Heart right ventricle (tissue), 16 donors: ENCODE measurements around the gene ROMO1. TPM values are rescaled to one million over a fixed set of nuclear protein-coding genes. Genes with fewer than 3 reads are reported as not detected.
"Not testable (repeated sequence)": the region's sequence is repeated elsewhere in the genome, so short reads cannot be mapped to it uniquely, and the experiment has no call there.

Experiments
- ATAC-seq, 8 donors: fragments of 200-7000 bp; cut with Tn5 transposase; one replicate each; pipeline ENCODE4 v1.9.1; 2020; ENCODE audit warnings: mild to moderate bottlenecking in 8 of 8, moderate library complexity in 8 of 8, moderate number of reproducible peaks in 1 of 8
- DNase-seq, 2 donors: peaks; one replicate each; pipeline ENCODE4 v3.0.0-alpha.2; 2020
- H3K27ac ChIP-seq, 10 donors: fragments of 200-600 bp; sonication (generic) in 2 of 10; one replicate each; pipeline versions ENCODE4 v1.5.0 to v1.8.0; 2020 to 2022; ENCODE audit warnings: mild to moderate bottlenecking in 3 of 10
- H3K27me3 ChIP-seq, 7 donors: fragments of 200-600 bp; one replicate each; pipeline ENCODE4 v1.8.0; 2021 to 2022; ENCODE audit warnings: mild to moderate bottlenecking in 2 of 7
- H3K36me3 ChIP-seq, 9 donors: fragments of 200-600 bp; sonication (generic) in 1 of 9; one replicate each; pipeline versions ENCODE4 v1.5.0 to v1.8.0; 2020 to 2022; ENCODE audit warnings: mild to moderate bottlenecking in 2 of 9
- H3K4me1 ChIP-seq, 9 donors: fragments of 200-600 bp; sonication (generic) in 1 of 9; one replicate each; pipeline versions ENCODE4 v1.5.0 to v1.8.0; 2020 to 2022; ENCODE audit warnings: mild to moderate bottlenecking in 4 of 9
- H3K4me3 ChIP-seq, 10 donors: fragments of 200-600 bp; sonication (generic) in 2 of 10; one replicate each; pipeline versions ENCODE4 v1.5.0 to v1.8.0; 2020 to 2022; ENCODE audit warnings: mild to moderate bottlenecking in 7 of 10, moderate library complexity in 2 of 10
- H3K9me3 ChIP-seq, 11 donors: fragments of 200-600 bp in 10 of 11; sonication (generic) in 2 of 11; one replicate each; pipeline versions ENCODE4 v1.5.0 to v1.8.0; 2013 to 2022; ENCODE audit warnings: mild to moderate bottlenecking in 2 of 11, control low read depth in 1 of 11, moderate library complexity in 1 of 11
- CTCF ChIP-seq, 9 donors: fragments of 200-600 bp; sonication (generic) in 2 of 9; IDR thresholded peaks; one replicate each; pipeline versions ENCODE4 v1.5.0 to v1.8.0; 2021 to 2022; ENCODE audit warnings: antibody characterized with exemption in 9 of 9, mild to moderate bottlenecking in 5 of 9, moderate library complexity in 1 of 9
- WGBS, 2 donors: extraction: QIAGEN DNeasy Blood & Tissue Kit; methylation state at CpG; one replicate each; pipeline ENCODE4 v1.1.7; 2013; ENCODE audit warnings: inconsistent platforms in 1 of 2; 5-methylcytosine and 5-hydroxymethylcytosine counted together
- intact Hi-C, 10 donors: fragments of 100-400 bp; cut with DNase I; formaldehyde crosslinking; loops; one replicate each; pipeline versions ENCODE4 v1.11.1 to v1.14.2; 2022
- polyA plus RNA-seq, 2 donors: library from polyadenylated mRNA; stranded (reverse); fragments of 200-250 nt; gene quantifications; one replicate each; pipeline ENCODE4 v1.2.3, GENCODE V29; 2013
- total RNA-seq, 10 donors: library from RNA; stranded (reverse); fragmentation: NEBNext Ultra II Directional in 3 of 10; extraction: Animal tissue kit (Norgen Biotek cat#: 25700) in 3 of 10; gene quantifications; one replicate each; pipeline versions ENCODE4 v1.2.1 to v1.2.4, GENCODE V29; 2021 to 2023
- donor health status: Arrhythmogenic right ventricular cardiomyopathy.
- donor health status: ischemic (EF 13 %, LVEDD 7.1; RV severe dilation, severe dysfunction).
- donor health status: healthy with polysubstance abuse.
- donor health status: DM: no; HTN: yes; CAD: no.
- donor health status: DM: no; HTN: no; CAD: no.
- donor health status: ischemic (EF 25% LVEDD 6.9; RV normal size, moderate dysfunction).
- donor health status: ischemic (EF 25% LVEDD 5.7; RV mildly dilated, moderate dysfunction).
- donor health status: healthy.
- donor health status: DM: yes; HTN: yes; CAD: no.
- donor health status: Ischemic cardiomyopathy.
- donor health status: ischemic (EF 35%, LVEDD 5.7; RV mildly dilated, moderate dysfunction).
- donor health status: nonischemic (EF 11% LVEDD 7.7; RV severe dilation, severe dysfunction).
- donor health status: DM: yes; HTN: yes; CAD: no.
- donor health status: PGD.
- donor health status: ischemic (EF 29% LVEDD 5.4; RV normal size, mild dysfunction).
- donor health status: nonischemic (EF 23%, LVEDD 6.1; RV moderate dilation, normal function).

Gene ROMO1
- total and polyA plus RNA-seq, 12 donors = 128 to 734 (median 161) TPM

GRCh38 chr20:35711588-35712209 lies 12.5 kb downstream of the ROMO1 start:
- DNase-seq = no peak
- Histone ChIP-seq H3K4me1 (peaks cover 0 to 66% (median 27%) of the 10 kb centered on the region in 9 donors), H3K9me3 (no peaks in the 10 kb centered on the region), H3K27me3 (no peaks in the 10 kb centered on the region), H3K27ac (peak overlapping the region in 1 of 10 donors; percentile 5), H3K36me3 (peaks cover 10 to 100% (median 90%) of the 10 kb centered on the region in 9 donors), H3K4me3 (no peak overlapping the region)
- intact Hi-C loops = loop anchor here in 2 of 10 donors (10.0 kb wide), 1 partner anchor 173 kb away; no protein-coding TSS in a partner anchor
- no peak for ATAC-seq
- TF ChIP-seq CTCF (IDR thresholded peaks at IDR 0.05) = no peak
- 71 to 79% methylated on average over 6 of the region's 6 CpGs for WGBS, 2 donors

DNA sequence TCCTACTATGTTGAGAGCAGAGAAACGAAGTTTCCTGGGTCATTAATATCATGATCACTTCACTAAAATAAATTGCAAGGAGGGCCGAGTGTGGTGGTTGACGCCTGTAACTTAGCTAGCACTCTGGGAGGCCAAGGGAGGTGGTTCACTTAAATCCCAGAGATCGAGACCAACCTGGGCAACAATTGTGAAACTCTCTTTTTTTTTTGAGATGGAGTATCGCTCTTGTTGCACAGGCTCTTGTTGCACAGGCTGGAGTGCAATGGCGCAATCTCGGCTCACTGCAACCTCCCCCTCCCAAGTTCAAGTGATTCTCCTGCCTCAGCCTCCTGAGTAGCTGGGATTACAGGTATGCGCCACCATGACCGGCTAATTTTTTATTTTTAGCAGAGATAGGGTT lies 13.9 kb downstream of the ROMO1 start:
- not testable (repeated sequence) for DNase-seq, H3K27ac ChIP-seq, H3K4me3 ChIP-seq, H3K9me3 ChIP-seq, H3K27me3 ChIP-seq
- 84 to 89% methylated on average over 9 of the region's 9 CpGs for WGBS, 2 donors
- peak in 1 of 8 donors; percentile 34 for ATAC-seq
- peaks cover 0 to 77% (median 27%) of the 10 kb centered on the region in 9 donors for H3K4me1 ChIP-seq
- intact Hi-C loops = loop anchor here in 2 of 10 donors (10.0 kb wide), 1 partner anchor 172 kb away; no protein-coding TSS in a partner anchor
- H3K36me3 ChIP-seq = peaks cover 9 to 100% (median 90%) of the 10 kb centered on the region in 9 donors

GRCh38 chr20:35714127-35714526 lies 14.9 kb downstream of the ROMO1 start:
- H3K27me3 ChIP-seq = no peaks in the 10 kb centered on the region
- ATAC-seq = no peak
- intact Hi-C loops = loop anchor here in 2 of 10 donors (10.0 kb wide), 1 partner anchor 171 kb away; no protein-coding TSS in a partner anchor
- peaks cover 0 to 74% (median 22%) of the 10 kb centered on the region in 9 donors for H3K4me1 ChIP-seq
- H3K27ac ChIP-seq = no peak overlapping the region
- 60 to 64% methylated on average over 4 of the region's 4 CpGs for WGBS, 2 donors
- peaks cover 10 to 100% (median 90%) of the 10 kb centered on the region in 9 donors for H3K36me3 ChIP-seq
- no peak overlapping the region for H3K4me3 ChIP-seq
- no peaks in the 10 kb centered on the region for H3K9me3 ChIP-seq
- DNase-seq = no peak
- TF ChIP-seq CTCF (IDR thresholded peaks at IDR 0.05) = no peak

- H3K36me3 ChIP-seq = peaks cover 10 to 100% (median 97%) of the 10 kb centered on the region in 9 donors
- TF ChIP-seq CTCF (IDR thresholded peaks at IDR 0.05) = no peak
- no peak overlapping the region for H3K27ac ChIP-seq
- no peak overlapping the region for H3K4me3 ChIP-seq
- ATAC-seq = no peak
- H3K4me1 ChIP-seq = peaks cover 0 to 74% (median 18%) of the 10 kb centered on the region in 9 donors
- intact Hi-C loops = loop anchor here in 2 of 10 donors (10.0 kb wide), 1 partner anchor 169 kb away; no protein-coding TSS in a partner anchor
- H3K9me3 ChIP-seq = no peaks in the 10 kb centered on the region
- no peaks in the 10 kb centered on the region for H3K27me3 ChIP-seq
- WGBS, 2 donors = 92 to 95% methylated on average over 2 of the region's 2 CpGs
- no peak for DNase-seq
These were observed 16.4 kb downstream of the ROMO1 start for GRCh38 chr20:35715652-35716051.

DNA sequence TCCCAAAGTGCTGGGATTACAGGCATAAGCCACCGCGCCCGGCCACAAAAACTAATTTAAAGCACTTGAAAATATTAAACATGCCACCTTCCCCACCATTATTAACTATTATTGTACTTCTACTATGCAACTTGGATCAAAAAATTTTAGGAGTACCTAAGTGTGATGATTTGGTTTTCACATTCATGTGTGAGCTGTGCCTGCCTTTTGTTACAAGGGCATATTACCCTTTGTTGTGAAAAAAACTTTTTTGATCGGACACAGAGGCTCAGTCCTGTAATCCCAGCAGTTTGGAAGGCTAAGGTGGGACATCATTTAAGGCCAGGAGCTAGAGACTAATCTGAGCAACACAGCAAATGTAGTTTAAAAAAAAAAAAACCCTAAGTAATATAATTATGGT lies 17.1 kb downstream of the ROMO1 start:
- peaks cover 0 to 73% (median 16%) of the 10 kb centered on the region in 9 donors for H3K4me1 ChIP-seq
- intact Hi-C loops = loop anchor here in 2 of 10 donors (10.0 kb wide), 1 partner anchor 168 kb away; no protein-coding TSS in a partner anchor
- WGBS, 2 donors = 96 to 97% methylated on average over 4 of the region's 4 CpGs
- H3K27ac ChIP-seq = no peak overlapping the region
- TF ChIP-seq CTCF (IDR thresholded peaks at IDR 0.05) = no peak
- H3K4me3 ChIP-seq = no peak overlapping the region
- no peaks in the 10 kb centered on the region for H3K9me3 ChIP-seq
- ATAC-seq (no peak), DNase-seq (no peak)
- peaks cover 10 to 100% (median 97%) of the 10 kb centered on the region in 9 donors for H3K36me3 ChIP-seq
- H3K27me3 ChIP-seq = no peaks in the 10 kb centered on the region

DNA sequence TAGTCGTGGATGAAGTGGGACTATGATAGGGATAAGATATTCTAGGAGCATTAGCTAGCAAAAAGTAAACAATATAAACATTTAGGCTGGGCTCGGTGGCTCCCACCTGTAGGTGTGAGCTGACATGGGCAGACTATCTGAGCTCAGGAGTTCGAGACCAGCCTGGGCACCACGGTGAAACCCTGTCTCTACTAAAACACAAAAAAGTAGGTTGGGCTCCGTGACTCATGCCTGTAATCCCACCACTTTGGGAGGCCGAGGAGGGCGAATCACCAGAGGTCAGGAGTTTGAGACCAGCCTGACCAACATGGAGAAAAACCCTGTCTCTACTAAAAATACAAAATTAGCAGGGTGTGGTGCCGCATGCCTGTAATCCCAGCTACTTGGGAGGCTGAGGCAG lies 19.1 kb downstream of the ROMO1 start:
- peaks cover 3 to 76% (median 23%) of the 10 kb centered on the region in 9 donors for H3K4me1 ChIP-seq
- not testable (repeated sequence) for DNase-seq, H3K4me3 ChIP-seq, H3K27ac ChIP-seq, H3K27me3 ChIP-seq, H3K9me3 ChIP-seq
- H3K36me3 ChIP-seq = peaks cover 12 to 100% (median 97%) of the 10 kb centered on the region in 9 donors
- WGBS, 2 donors = 89 to 91% methylated on average over 8 of the region's 8 CpGs
- ATAC-seq = peak in 1 of 8 donors; percentile 39
- intact Hi-C loops = loop anchor here in 2 of 10 donors (10.0 kb wide), 1 partner anchor 166 kb away; no protein-coding TSS in a partner anchor
